A172 (cell line): Measurements from ENCODE around the gene WDTC1. TPM values are rescaled to one million over a fixed set of nuclear protein-coding genes. Genes with fewer than 3 reads are reported as not detected.
"Not testable (repeated sequence)": the region's sequence is repeated elsewhere in the genome, so short reads cannot be mapped to it uniquely, and the experiment has no call there.

Experiments
- DNase-seq: peaks from one replicate; pipeline ENCODE4 v3.0.0-alpha.2; 2015; ENCODE audit warnings: low spot score
- total RNA-seq: library from RNA; depleted of rRNA; stranded (reverse); fragments of >200 nt; shearing (Covaris generic); gene quantifications from 2 replicates; pipeline ENCODE4 v1.2.3, GENCODE V29; 2014; rRNA removed

Gene WDTC1, protein sequence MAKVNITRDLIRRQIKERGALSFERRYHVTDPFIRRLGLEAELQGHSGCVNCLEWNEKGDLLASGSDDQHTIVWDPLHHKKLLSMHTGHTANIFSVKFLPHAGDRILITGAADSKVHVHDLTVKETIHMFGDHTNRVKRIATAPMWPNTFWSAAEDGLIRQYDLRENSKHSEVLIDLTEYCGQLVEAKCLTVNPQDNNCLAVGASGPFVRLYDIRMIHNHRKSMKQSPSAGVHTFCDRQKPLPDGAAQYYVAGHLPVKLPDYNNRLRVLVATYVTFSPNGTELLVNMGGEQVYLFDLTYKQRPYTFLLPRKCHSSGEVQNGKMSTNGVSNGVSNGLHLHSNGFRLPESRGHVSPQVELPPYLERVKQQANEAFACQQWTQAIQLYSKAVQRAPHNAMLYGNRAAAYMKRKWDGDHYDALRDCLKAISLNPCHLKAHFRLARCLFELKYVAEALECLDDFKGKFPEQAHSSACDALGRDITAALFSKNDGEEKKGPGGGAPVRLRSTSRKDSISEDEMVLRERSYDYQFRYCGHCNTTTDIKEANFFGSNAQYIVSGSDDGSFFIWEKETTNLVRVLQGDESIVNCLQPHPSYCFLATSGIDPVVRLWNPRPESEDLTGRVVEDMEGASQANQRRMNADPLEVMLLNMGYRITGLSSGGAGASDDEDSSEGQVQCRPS
- 7.6 and 8.8 TPM in 2 replicates for total RNA-seq

DNA sequence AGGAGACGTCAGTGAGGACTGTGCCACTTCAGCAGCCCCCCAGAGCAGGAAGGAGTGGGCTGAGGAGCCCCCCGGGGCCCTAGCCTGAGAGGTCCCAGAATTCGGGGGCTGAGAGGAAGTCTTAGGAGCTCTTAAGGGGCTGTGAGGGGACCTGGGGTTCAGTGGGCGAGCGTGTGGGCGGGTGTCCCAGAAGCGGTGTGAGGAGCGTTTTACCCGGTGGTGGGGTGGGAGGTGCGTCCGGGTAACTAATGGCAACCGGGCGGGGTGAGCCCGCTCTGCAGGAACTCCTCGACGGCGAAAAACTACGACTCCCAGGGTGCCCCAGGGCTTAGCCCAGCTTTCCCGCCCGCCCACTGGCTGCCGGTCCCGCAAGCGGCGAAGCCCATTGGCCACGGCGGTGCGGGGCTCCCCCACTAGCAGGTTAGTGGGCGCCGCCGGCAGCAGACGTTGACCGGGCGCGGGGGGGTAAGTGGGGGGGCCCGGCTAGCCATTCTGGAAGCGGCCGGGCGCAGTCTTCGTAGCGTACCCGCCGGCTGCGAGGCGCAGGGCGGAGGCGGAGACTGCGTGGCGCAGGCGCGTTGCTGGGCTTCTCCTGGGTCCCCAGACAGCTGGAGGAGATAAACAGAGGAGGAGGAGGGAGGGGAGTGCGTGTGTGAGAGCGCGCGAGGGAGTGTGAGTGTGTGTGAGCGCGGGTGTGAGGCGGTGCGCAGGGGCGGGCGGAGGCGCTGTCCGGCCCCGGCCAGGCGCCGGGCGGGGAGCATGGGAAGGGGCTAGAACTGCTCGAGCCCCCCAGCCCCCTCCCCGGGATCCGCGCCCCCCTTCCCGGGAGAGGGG lies at the start of gene WDTC1:
Gene WDTC1 (plus strand): TSS at position 584 of the 834 bp plus-strand sequence. CDS start 26,423 bp downstream, outside the sequence.
- DNase-seq: peak; percentile 87

- DNase-seq: not testable (repeated sequence)
Measured at GRCh38 chr1:27184665-27185064, 49.8 kb upstream of the WDTC1 start.

GRCh38 chr1:27192039-27192529 lies 42.3 kb upstream of the WDTC1 start:
- peak; percentile 44 for DNase-seq

GRCh38 chr1:27193194-27193593 lies 41.2 kb upstream of the WDTC1 start:
- DNase-seq: no peak

DNA sequence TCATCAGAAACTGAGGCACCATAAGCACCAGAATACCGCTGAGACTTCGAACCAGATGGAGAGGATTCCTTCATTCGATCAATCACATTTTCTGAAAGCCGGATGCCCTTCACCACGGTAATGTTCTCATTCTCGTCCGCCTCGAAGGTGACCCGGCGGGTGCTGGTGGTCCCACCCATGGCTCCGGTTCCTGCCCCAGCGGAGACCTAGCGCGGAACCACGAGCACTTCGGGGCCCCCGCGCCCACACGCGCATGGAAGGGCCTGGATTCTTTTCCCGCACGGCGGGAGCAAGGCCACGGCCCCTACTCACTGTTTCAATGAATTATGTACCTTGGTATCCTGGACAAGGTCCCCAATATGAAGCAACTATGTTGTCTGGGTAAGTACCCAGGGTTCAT lies 33.1 kb upstream of the WDTC1 start:
- DNase-seq: no peak

DNA sequence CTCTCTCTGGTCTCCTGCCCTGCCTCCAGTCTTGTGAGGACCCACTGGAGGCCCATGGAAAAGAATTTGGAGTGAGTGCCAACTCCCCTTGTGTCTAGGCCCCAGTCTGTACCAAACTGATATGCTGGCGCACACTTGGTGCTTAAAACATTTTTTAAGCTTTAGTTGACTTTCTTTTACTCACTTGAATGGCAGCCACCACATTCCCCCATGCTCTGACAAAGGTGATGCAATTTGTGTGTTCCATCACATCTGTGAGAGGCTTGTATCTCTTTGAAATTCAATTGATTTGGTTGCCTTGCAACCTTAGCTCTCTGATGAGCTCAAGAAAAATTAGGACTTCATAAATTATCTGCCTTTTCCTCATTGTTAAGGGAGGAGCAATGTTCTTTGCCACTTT lies 30.5 kb upstream of the WDTC1 start:
- no peak for DNase-seq

- not testable (repeated sequence) for DNase-seq
Measured at GRCh38 chr1:27207238-27207637, 27.2 kb upstream of the WDTC1 start.

DNA sequence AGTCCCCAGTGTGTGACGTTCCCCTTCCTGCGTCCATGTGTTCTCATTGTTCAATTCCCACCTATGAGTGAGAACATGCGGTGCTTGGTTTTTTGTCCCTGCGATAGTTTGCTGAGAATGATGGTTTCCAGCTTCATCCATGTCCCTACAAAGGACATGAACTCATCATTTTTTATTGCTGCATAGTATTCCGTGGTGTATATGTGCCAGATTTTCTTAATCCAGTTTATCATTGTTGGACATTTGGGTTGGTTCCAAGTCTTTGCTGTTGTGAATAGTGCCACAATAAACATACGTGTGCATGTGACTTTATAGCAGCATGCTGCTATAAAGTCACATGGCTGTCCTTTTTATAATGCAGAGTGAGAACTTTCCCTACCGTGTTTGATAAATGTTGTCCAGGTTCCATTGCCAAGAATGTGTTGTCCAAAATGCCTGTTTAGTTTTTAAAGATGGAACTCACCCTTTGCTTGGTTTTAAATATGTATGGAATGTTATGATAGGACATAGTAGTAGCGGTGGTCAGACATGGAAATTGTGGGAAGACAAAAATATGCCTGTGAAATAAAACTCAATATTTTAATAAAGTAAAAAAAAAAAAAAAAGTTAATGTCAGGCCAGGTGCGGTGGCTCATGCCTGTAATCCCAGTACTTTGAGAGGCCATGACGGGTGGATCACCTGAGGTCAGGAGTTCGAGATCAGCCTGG lies 26.1 kb upstream of the WDTC1 start:
- DNase-seq: not testable (repeated sequence)

GRCh38 chr1:27216466-27216865 lies 18.0 kb upstream of the WDTC1 start:
- DNase-seq: no peak

GRCh38 chr1:27217401-27217800 lies 17.0 kb upstream of the WDTC1 start:
- DNase-seq: no peak

GRCh38 chr1:27218736-27219135 lies 15.7 kb upstream of the WDTC1 start:
- no peak for DNase-seq

GRCh38 chr1:27220096-27220495 lies 14.3 kb upstream of the WDTC1 start:
- DNase-seq: no peak

GRCh38 chr1:27220702-27221497 lies 13.5 kb upstream of the WDTC1 start:
- not testable (repeated sequence) for DNase-seq

DNA sequence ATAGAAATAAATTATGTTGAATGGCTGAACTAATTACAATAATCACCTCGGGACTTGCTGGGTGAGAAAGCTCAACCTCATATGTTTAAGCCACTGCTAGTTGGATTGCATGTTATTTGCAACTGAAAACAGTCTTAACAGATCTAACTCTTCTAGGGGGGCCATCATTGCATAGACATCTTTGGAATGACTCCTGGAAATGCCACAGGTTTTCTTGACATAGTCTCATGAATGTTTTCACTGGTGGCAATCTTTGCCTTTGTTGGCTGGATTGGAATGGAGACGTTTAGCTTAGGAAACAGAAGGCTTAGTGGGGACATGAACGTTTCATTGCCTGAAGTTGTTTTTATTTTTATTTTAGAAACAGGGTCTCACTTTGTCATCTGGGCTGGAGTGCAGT lies 8.8 kb upstream of the WDTC1 start:
- DNase-seq: no peak

DNA sequence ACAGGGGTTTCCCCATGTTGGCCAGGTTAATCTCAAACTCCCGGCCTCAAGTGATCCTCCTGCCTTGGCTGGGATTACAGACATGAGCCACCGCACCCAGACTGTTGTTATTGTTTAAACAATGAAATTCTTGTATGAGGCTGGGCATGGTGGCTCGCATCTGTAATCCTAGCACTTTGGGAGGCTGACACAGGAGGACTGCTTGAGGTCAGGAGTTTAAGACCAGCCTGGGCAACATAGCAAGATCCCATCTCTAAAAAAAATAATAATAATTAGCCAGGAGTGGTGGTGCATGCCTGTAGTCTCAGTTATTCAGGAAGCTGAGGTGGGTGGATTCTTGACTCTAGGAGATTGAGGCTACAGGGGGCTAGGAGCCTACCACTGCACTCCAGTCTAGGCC lies 6.7 kb upstream of the WDTC1 start:
- no peak for DNase-seq

DNA sequence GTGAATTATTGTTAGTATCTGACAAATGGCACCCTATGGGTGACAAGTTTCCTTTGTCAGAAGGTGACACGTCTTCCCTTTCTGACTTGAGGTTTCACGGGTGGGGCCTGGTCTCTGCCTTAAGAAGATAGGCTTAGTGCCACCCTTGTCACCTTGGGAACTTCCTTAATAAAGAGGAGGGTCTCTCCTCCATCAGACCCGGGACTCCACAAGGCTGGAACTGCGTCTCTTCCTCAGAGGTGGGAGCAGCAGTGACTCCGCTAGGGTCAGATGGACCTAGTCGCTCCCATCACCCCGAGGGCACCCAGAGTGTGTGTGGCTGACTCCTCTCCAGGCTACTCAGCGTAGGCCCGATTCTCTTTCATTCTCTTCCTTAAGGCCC lies 774 bp upstream of the WDTC1 start:
- no peak for DNase-seq

DNA sequence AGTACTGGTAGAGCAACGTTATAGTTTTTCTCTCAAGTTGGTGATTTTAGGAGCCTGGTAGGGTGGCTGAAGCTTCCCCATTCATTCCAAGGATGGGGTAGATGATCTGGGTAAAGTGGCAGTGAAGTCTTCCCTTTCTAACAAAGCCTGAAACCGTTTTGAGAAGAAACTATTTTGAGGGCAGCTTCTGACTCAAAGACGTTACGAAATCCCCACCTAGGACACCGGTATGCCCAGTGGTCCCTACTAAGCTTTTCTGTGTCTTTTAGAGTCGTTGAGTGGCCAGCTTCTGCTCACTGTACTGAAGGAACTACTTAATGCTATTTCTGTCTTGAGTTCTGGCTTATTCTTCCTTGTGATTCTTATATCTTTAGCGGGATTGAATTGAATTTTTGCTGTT lies 1.4 kb downstream of the WDTC1 start:
- DNase-seq: no peak

DNA sequence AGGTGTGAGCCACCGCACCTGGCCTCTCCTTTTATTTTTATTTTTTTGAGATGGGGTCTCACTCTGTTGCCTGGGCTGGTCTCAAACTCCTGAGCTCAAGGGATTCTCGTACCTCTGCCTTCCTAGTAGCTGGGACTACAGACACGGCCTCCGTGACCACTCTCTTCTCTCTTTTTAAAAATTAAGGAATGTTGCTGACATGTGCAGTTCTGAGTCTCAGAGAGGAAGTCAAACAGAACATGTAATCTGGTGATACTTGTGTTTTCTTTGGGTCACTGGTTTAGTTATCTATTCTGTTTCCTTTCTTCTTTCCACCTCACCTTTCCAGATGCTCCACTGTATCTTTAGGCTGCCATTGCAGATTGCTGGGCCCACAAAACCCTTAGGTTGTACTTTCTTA lies 2.7 kb downstream of the WDTC1 start:
- no peak for DNase-seq

DNA sequence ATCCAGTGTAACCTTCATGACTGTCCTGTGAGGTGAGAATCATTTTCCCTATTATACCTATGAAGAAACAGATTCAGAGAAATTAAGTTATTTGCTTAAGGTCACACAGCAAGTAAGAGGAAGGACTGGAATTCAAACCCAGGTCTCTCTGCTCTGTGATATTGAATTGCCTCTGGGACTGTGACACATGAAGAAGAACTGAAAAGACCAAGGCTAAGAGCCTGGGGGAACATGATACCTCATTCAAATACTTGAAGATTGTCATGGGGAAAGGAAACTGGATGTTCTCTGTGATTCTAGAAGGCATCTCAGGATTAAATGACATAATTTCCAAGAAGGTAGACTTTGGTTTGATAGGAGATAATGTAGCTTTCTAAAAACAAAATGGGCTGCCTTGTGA lies 3.6 kb downstream of the WDTC1 start:
- no peak for DNase-seq

GRCh38 chr1:27241677-27242076 lies 7.2 kb downstream of the WDTC1 start:
- no peak for DNase-seq

GRCh38 chr1:27243665-27244064 lies 9.2 kb downstream of the WDTC1 start:
- not testable (repeated sequence) for DNase-seq
